ENCODE measurements around the gene METTL14.

GRCh38 chr4:118683513-118683912 is 1.7 kb upstream of the METTL14 start:
- TF ChIP-seq EZH2 (IDR thresholded peaks at IDR 0.05; ENCODE audit: low read length, unreplicated experiment) (no peak), CTCF (conservative IDR thresholded peaks at IDR 0.05; ENCODE audit: low read depth, low read length) (no peak)
